Measurements from ENCODE around the gene RPUSD4. TPM values are rescaled to one million over a fixed set of nuclear protein-coding genes. Genes with fewer than 3 reads are reported as not detected.

RPUSD4 gene
- total RNA-seq, 4 donors from 2014 or later = 15.0 to 19.9 (median 17.6) TPM

DNA sequence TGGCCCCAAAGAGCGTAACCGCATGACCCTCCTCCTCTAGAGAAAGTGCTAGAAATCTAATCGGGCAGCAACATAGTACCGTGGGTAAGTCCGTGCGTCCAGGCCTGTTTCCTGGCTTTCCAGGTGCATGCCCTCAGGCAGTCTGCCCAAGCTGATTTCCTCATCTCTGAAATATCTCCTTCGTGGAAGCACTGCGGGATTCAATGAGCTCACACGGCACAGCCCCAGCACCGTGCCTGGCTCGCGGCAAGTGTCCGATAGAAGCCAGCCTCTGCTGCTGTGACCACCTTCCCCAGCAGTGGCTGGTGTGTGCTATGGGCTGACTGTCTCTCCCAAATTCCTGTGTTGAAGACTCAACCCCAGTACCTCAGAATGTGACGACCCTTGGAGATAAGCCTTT, 20.7 kb downstream of the RPUSD4 start:
- H3K27ac ChIP-seq (replicated peaks in 1 of 4) = no peak overlapping the region
- 83% methylated on average over 7 of the region's 14 CpGs for WGBS
- intact Hi-C loops (cut with DNase I) = loop anchor here (5.0 kb wide), 1 partner anchor 128 kb away; the partner anchor contains the start of gene CDON
- H3K36me3 ChIP-seq = peaks cover 0 to 62% (median 52%) of the 10 kb centered on the region in 4 donors
- DNase-seq (ENCODE audit: extremely low spot score) = no peak
- H3K4me1 ChIP-seq = peaks cover 0 to 29% (median 17%) of the 10 kb centered on the region in 4 donors
- H3K9me3 ChIP-seq = no peaks in the 10 kb centered on the region
- H3K4me3 ChIP-seq = no peak overlapping the region
- TF ChIP-seq CTCF (IDR thresholded peaks at IDR 0.05) (no peak), POLR2A (IDR thresholded peaks at IDR 0.05; ENCODE audit: low read depth) (no peak), EP300 (IDR thresholded peaks at IDR 0.05) (no peak), POLR2AphosphoS5 (IDR thresholded peaks at IDR 0.05) (no peak)
- H3K27me3 ChIP-seq = no peaks in the 10 kb centered on the region

DNA sequence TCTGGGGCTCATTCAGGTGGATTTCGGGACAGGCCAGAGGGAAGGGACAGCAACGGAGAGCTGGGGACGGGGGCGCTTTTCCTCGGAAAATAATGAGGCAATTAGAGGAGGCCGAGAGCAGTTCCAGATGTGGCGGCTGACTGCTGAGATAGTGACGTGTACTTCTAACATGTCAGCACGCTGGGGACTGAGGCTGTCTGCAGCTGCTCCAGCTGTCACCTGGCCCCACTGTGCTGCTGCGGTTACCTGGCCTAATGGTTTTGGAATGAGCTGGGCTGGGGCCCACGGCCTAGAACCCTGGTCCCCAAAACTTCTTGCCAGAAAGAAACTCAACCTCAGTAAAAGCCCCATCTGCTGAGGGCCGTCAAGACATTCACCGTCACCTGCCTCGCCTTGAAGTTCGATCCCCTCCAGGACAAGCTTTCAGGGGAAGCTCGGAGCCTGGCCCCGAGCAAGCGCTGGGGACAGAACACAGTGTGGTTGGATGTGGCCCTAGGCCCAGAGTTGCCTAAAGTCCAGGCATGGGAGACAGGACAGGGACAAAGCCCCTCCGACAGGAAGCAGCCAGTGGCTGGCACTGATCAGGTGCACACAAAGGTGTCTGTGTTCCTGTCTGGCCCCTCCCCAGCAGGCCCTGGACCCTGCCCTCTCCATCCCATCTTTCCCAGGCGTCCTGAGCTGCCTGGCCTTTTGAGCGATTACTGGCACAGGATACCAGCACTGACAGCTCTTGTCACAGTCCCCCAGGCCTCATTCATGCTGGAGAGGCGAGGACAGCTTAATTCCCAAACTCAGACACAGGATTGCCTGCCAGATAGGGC, 22.1 kb downstream of the RPUSD4 start:
- intact Hi-C loops (cut with DNase I) = no loop called here

GRCh38 chr11:126188332-126189108, 22.9 kb downstream of the RPUSD4 start:
- DNase-seq (ENCODE audit: extremely low spot score) = no peak
- intact Hi-C loops (cut with DNase I) = no loop called here
- H3K4me3 ChIP-seq = no peak overlapping the region
- H3K36me3 ChIP-seq = peaks cover 0 to 51% (median 43%) of the 10 kb centered on the region in 4 donors
- peaks cover 0 to 22% (median 11%) of the 10 kb centered on the region in 4 donors for H3K4me1 ChIP-seq
- H3K9me3 ChIP-seq = no peaks in the 10 kb centered on the region
- no peaks in the 10 kb centered on the region for H3K27me3 ChIP-seq
- WGBS = 86% methylated on average over 13 of the region's 15 CpGs
- TF ChIP-seq POLR2A (IDR thresholded peaks at IDR 0.05; ENCODE audit: low read depth) (no peak), CTCF (IDR thresholded peaks at IDR 0.05) (no peak), POLR2AphosphoS5 (IDR thresholded peaks at IDR 0.05) (no peak), EP300 (IDR thresholded peaks at IDR 0.05) (no peak)
- H3K27ac ChIP-seq (replicated peaks in 1 of 4) = no peak overlapping the region

More for the DNA sequence above, 22.1 kb downstream of the RPUSD4 start:
- no peak overlapping the region for H3K27ac ChIP-seq (replicated peaks in 1 of 4)
- no peaks in the 10 kb centered on the region for H3K9me3 ChIP-seq
- peaks cover 0 to 29% (median 17%) of the 10 kb centered on the region in 4 donors for H3K4me1 ChIP-seq
- TF ChIP-seq CTCF (IDR thresholded peaks at IDR 0.05) = no peak
- TF ChIP-seq EP300 (IDR thresholded peaks at IDR 0.05) = no peak
- TF ChIP-seq POLR2AphosphoS5 (IDR thresholded peaks at IDR 0.05) = no peak
- no peak for TF ChIP-seq POLR2A (IDR thresholded peaks at IDR 0.05; ENCODE audit: low read depth)
- 89% methylated on average over 11 of the region's 22 CpGs for WGBS
- H3K36me3 ChIP-seq = peaks cover 0 to 53% (median 44%) of the 10 kb centered on the region in 4 donors
- no peak for DNase-seq (ENCODE audit: extremely low spot score)
- no peak overlapping the region for H3K4me3 ChIP-seq
- no peaks in the 10 kb centered on the region for H3K27me3 ChIP-seq

DNA sequence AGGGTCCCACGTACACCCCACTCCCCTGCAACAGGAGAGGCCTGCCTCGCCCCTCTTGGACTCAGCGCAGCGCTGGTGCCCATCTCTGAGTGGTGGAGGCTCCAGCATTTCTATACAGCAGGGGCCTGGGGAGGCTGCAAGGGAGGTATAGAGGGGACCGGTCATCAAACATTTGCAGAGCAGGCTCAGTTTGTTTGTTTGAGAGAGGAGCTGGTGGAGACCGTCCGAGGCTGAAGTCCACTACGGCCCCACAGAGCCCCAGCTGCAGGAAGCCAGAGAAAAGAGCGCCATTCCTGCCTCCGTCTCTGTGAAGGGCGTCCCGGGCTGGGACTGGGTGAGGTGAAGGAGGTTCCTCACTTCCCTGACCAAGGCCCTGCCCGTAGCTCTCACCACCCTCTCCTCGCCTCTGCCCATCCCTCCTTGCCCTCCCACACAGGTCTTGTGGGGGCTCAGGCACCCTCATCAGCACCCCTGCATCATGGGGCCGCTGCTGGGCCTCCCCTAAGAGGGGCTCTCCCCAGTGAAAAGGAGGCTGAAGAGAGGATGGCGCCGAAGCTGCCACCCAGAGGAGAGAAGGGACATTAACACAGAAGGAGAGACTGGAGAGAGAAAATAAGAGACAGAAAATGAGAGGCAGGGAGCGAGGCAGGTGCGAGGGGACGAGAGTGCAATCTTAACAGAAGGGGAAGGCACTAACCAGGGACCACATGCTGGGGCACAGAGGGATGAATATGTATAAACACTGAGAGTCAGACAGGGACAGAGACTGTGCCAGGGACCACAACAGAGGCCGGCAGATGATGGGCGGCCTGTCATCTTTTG, 24.5 kb downstream of the RPUSD4 start:
- TF ChIP-seq CTCF (IDR thresholded peaks at IDR 0.05) = peak in 1 of 3 experiments; percentile 19
- no peak for TF ChIP-seq POLR2AphosphoS5 (IDR thresholded peaks at IDR 0.05)
- intact Hi-C loops (cut with DNase I) = no loop called here

More for the DNA sequence above, 24.5 kb downstream of the RPUSD4 start:
- peaks cover 0 to 35% (median 28%) of the 10 kb centered on the region in 4 donors for H3K36me3 ChIP-seq
- peaks cover 0 to 14% (median 2%) of the 10 kb centered on the region in 4 donors for H3K4me1 ChIP-seq
- no peak overlapping the region for H3K4me3 ChIP-seq
- H3K27ac ChIP-seq (replicated peaks in 1 of 4) = no peak overlapping the region
- H3K27me3 ChIP-seq = no peaks in the 10 kb centered on the region
- H3K9me3 ChIP-seq = no peaks in the 10 kb centered on the region
- 80% methylated on average over 16 of the region's 22 CpGs for WGBS
- no peak for DNase-seq (ENCODE audit: extremely low spot score)

Data from esophagus muscularis mucosa (tissue), 4 donors.